ENCODE data around the gene ZNF524.

ZNF524 gene

GRCh38 chr19:55641426-55642152 is 41.5 kb downstream of the ZNF524 start:
- H3K27ac Mint-ChIP-seq: peak overlapping the region; percentile 89
- H3K4me3 Mint-ChIP-seq: peak overlapping the region; percentile 96
- peaks cover 79% of the 10 kb centered on the region for H3K4me1 Mint-ChIP-seq (ENCODE audit: low read depth)
- intact Hi-C loops (cut with micrococcal nuclease): loop anchor here (2.0 kb wide), 1 partner anchor 13 kb away; the partner anchor contains the start of gene U2AF2
- H3K27me3 Mint-ChIP-seq: no peaks in the 10 kb centered on the region
- peaks cover 68% of the 10 kb centered on the region for H3K36me3 Mint-ChIP-seq (ENCODE audit: low read depth)
- H3K9me3 Mint-ChIP-seq: no peaks in the 10 kb centered on the region

- no peaks in the 10 kb centered on the region for H3K27me3 Mint-ChIP-seq
- H3K9me3 Mint-ChIP-seq: no peaks in the 10 kb centered on the region
- peaks cover 77% of the 10 kb centered on the region for H3K4me1 Mint-ChIP-seq (ENCODE audit: low read depth)
- H3K4me3 Mint-ChIP-seq: peak overlapping the region; percentile 96
- peaks cover 63% of the 10 kb centered on the region for H3K36me3 Mint-ChIP-seq (ENCODE audit: low read depth)
- H3K27ac Mint-ChIP-seq: peak overlapping the region; percentile 89
- intact Hi-C loops (cut with micrococcal nuclease): no loop called here
These were observed 42.3 kb downstream of the ZNF524 start for GRCh38 chr19:55642153-55643002.

DNA sequence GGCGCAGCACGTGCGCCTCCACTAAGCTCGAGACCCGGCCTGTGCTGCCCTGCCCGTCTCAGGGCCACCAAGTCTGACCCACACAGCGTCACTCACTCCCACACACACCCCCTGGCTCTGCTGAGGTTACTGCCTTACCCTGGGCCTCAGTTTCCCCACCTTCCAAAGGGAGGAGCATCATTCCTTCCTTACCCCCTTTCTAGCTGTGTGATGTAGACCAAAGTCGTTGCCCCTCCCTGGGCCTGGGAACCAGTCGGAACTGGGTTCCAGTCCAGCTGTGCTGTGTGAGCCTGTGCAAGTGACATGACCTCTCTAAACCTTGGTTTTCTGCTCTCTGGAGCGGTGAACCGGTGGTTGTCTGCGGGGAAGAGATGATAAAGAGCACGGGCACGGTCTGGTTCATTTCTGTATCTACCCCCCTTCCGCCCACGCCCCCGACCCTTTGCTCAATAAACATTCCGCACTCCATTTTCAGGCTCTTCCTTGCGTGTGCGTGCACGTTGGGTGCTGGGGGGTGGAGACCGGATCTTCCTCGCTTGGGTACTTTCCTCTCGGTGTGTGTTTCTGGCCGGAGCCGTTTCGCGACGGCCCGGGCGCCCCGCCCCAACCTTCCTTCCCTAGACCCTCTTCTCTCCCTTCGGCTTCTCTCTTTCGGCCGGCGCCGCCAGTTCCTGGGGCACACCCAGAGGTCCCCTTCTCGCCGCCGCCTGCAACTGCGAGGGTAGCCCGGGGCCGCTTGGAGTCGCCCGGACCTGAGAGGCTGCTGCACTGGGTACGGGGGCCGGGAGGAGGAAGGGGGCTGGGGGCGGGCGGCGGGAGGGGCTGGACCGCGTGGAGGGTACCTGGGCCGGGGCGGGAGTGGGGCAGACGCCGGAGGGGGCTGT is 43.2 kb downstream of the ZNF524 start, which contains the start of gene ZNF581:
ZNF581 (plus strand) TSS at position 647 of the 884 bp plus-strand sequence. CDS start 923 bp downstream, outside the sequence.
- Mint-ChIP-seq H3K4me3 (peak within 1 kb of the TSS; percentile 96), H3K27ac (peak within 1 kb of the TSS; percentile 89), H3K4me1 (ENCODE audit: low read depth) (peaks cover 74% of the 10 kb centered on the region), H3K27me3 (no peaks in the 10 kb centered on the region), H3K36me3 (ENCODE audit: low read depth) (peaks cover 55% of the 10 kb centered on the region), H3K9me3 (no peaks in the 10 kb centered on the region)
- intact Hi-C loops (cut with micrococcal nuclease): no loop called here

- H3K4me3 Mint-ChIP-seq: peak overlapping the region; percentile 96
- intact Hi-C loops (cut with micrococcal nuclease): no loop called here
- peak overlapping the region; percentile 89 for H3K27ac Mint-ChIP-seq
- no peaks in the 10 kb centered on the region for H3K9me3 Mint-ChIP-seq
- peaks cover 55% of the 10 kb centered on the region for H3K36me3 Mint-ChIP-seq (ENCODE audit: low read depth)
- H3K27me3 Mint-ChIP-seq: peaks cover 3% of the 10 kb centered on the region
- peaks cover 76% of the 10 kb centered on the region for H3K4me1 Mint-ChIP-seq (ENCODE audit: low read depth)
These were observed 43.7 kb downstream of the ZNF524 start for GRCh38 chr19:55643887-55644176.

DNA sequence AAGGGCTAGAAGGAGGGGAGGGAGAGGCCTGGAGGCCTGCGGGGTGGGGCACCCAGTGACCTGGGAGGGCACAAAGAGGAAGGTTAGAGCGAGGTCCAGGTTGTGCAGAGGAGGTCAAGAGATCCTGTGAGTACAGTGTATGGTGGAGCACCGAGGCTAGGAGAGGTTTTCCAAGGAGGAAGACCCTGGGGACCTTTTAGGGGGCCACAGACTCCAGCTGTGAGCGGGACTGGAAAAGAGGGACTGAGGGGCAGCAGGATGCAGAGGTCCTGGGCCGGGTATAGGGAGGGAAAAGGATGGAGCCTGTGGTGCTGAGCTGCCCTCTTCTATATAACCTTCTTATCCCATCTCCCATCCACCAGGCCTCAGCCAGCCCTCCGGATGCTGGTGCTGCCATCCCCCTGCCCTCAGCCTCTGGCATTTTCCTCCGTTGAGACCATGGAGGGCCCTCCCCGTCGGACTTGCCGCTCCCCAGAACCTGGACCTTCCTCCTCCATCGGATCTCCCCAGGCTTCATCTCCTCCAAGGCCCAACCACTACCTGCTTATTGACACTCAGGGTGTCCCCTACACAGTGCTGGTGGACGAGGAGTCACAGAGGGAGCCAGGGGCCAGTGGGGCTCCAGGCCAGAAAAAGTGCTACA is 44.2 kb downstream of the ZNF524 start:
- H3K27me3 Mint-ChIP-seq: peaks cover 4% of the 10 kb centered on the region
- H3K36me3 Mint-ChIP-seq (ENCODE audit: low read depth): peaks cover 57% of the 10 kb centered on the region
- H3K4me1 Mint-ChIP-seq (ENCODE audit: low read depth): peaks cover 76% of the 10 kb centered on the region
- intact Hi-C loops (cut with micrococcal nuclease): no loop called here
- H3K27ac Mint-ChIP-seq: peak overlapping the region; percentile 89
- H3K4me3 Mint-ChIP-seq: peak overlapping the region; percentile 96
- no peaks in the 10 kb centered on the region for H3K9me3 Mint-ChIP-seq

- H3K4me3 Mint-ChIP-seq: peak overlapping the region; percentile 96
- peaks cover 4% of the 10 kb centered on the region for H3K27me3 Mint-ChIP-seq
- H3K4me1 Mint-ChIP-seq (ENCODE audit: low read depth): peaks cover 78% of the 10 kb centered on the region
- H3K9me3 Mint-ChIP-seq: no peaks in the 10 kb centered on the region
- H3K36me3 Mint-ChIP-seq (ENCODE audit: low read depth): peaks cover 63% of the 10 kb centered on the region
- intact Hi-C loops (cut with micrococcal nuclease): no loop called here
- peak overlapping the region; percentile 89 for H3K27ac Mint-ChIP-seq
These were observed 44.9 kb downstream of the ZNF524 start for GRCh38 chr19:55644842-55645511.

GRCh38 chr19:55645512-55645881 is 45.4 kb downstream of the ZNF524 start:
- Mint-ChIP-seq H3K4me1 (ENCODE audit: low read depth) (peaks cover 78% of the 10 kb centered on the region), H3K9me3 (no peaks in the 10 kb centered on the region), H3K4me3 (no peak overlapping the region), H3K36me3 (ENCODE audit: low read depth) (peaks cover 68% of the 10 kb centered on the region), H3K27ac (no peak overlapping the region), H3K27me3 (peaks cover 4% of the 10 kb centered on the region)
- intact Hi-C loops (cut with micrococcal nuclease): no loop called here

- Mint-ChIP-seq H3K27ac (peak overlapping the region; percentile 83), H3K4me3 (peak overlapping the region; percentile 93), H3K36me3 (ENCODE audit: low read depth) (peaks cover 76% of the 10 kb centered on the region), H3K9me3 (no peaks in the 10 kb centered on the region), H3K27me3 (peaks cover 4% of the 10 kb centered on the region), H3K4me1 (ENCODE audit: low read depth) (peaks cover 73% of the 10 kb centered on the region)
- intact Hi-C loops (cut with micrococcal nuclease): no loop called here
These were observed 47.0 kb downstream of the ZNF524 start for GRCh38 chr19:55646889-55647731.

DNA sequence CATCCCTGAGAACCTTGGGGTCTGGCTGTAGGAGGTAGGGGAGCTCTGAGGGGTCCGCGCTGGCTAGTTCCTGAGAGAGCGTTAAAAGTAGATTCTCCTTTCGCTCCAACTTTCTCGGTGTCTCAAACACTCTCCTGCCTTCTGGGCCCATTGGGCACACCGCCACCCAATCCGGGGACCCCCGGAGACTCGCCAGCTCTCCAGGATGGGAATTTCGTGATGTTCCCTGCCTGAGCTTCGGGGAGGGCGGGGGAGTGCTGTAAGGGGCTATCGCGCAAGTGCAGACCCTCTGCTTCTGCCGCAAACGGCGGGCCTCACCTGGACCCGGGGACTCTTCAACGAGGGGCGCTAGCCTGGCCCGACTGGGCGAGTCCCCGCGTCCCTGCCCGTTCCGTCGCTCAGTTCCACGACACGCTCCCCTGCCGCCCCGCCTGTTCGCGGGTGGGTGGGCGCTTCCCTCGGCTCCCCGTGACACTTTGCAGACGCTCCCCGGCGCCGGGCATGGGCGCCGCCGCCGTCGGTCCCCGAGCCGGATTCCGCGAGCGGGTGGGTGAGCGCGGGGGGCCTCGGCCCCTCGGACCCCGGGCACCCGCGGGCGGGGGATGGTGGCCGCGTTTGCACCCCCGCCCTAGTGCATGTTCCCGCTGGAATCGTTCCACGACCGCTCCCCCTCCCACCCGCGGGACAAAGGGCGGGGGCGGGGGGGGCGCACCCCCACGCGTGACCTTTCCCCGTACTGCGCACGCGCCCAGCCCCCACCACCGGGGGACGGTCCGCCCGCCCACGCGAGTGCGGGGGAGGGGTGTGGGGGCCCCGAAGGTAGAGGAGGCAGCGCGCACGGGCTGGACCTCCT is 47.9 kb downstream of the ZNF524 start, which contains the start of gene CCDC106:
CCDC106 (plus strand) TSS at position 481 of the 853 bp plus-strand sequence. CDS start 835 bp downstream, outside the sequence.
- H3K27me3 Mint-ChIP-seq: peaks cover 4% of the 10 kb centered on the region
- H3K4me3 Mint-ChIP-seq: peak within 1 kb of the TSS; percentile 93
- peaks cover 65% of the 10 kb centered on the region for H3K4me1 Mint-ChIP-seq (ENCODE audit: low read depth)
- H3K27ac Mint-ChIP-seq: peak within 1 kb of the TSS; percentile 83
- H3K9me3 Mint-ChIP-seq: no peaks in the 10 kb centered on the region
- intact Hi-C loops (cut with micrococcal nuclease): no loop called here
- H3K36me3 Mint-ChIP-seq (ENCODE audit: low read depth): peaks cover 79% of the 10 kb centered on the region

DNA sequence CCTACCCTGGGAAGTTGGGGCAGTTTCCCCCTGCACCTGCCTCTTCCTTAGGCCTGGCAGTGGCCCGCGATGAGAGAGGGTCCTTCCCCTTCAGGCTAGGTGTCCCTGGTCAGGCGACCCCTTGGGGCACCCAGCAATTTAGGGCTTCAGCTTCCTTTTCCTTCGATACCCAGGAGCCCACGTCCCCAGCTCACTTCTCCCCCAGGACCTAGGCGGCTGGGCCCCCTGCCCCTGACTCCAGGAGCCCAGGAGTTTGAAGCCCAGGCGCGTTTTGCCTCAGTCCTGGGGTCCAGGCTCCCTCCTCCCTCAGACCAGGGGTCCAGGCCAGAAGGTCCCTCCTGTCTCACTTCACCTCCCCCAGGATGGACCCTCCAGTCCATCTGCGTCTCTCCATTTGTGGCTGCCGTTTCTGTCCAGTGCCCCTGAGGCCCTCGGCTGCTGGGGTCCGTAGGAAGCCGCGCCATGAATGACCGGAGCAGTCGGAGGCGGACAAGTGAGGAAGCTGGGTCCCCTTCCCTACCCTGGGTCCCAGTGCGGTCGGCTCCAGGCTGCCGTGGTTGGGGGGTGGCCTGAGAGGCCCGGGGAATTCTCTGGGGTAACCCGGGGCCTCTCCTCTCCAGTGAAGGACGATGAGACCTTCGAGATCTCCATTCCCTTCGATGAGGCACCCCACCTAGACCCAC is 48.6 kb downstream of the ZNF524 start:
- H3K36me3 Mint-ChIP-seq (ENCODE audit: low read depth): peaks cover 74% of the 10 kb centered on the region
- peaks cover 4% of the 10 kb centered on the region for H3K27me3 Mint-ChIP-seq
- H3K4me1 Mint-ChIP-seq (ENCODE audit: low read depth): peaks cover 58% of the 10 kb centered on the region
- intact Hi-C loops (cut with micrococcal nuclease): no loop called here
- peak overlapping the region; percentile 83 for H3K27ac Mint-ChIP-seq
- no peaks in the 10 kb centered on the region for H3K9me3 Mint-ChIP-seq
- peak overlapping the region; percentile 93 for H3K4me3 Mint-ChIP-seq
